T1000 (cell line): ENCODE results near the gene KLF9.

ENCODE experiments used
- DNase-seq: peaks from one replicate; lab custom pipeline; 2025; ENCODE audit warnings: mixed read lengths; lab: John Stamatoyannopoulos, UW

Gene KLF9

DNA sequence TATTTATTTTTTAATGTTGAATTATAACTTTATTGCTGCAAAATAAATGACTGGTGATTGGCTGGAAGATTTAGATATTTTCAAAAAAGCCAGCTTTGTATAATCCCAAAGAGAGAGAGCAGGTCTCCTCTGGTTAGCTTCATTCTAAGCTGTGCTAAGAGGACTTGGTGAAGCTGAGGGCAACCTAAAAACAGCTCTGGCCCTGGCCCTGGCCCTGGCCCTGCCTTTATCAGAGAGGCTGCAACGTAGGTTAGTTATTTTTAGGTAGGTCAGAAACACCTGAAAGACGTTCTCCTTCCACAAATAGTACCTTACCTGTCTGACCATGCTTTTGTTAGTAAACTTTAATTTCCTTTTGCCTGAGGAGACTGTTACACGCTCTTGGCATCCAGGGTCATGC, 58.7 kb downstream of the KLF9 start:
- DNase-seq = no peak

DNA sequence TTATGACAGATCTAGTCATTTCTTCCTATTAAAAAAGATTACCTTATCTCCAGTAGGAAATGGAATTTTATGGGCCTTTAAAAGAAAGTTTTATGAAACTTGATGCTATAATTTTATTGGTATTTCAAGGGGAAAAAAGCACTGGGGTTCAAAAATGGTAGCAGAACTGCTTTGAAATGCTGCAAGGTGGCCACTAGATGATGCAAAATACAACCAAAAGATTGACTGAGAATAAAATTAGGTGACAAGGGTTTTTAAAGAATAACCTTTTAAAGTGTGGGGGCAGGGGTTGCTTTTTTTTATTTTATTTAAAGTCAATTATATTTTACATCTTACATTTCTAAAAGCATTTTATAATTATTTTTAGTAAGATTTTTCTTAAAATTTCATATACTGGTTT, 61.7 kb downstream of the KLF9 start:
- DNase-seq = no peak

DNA sequence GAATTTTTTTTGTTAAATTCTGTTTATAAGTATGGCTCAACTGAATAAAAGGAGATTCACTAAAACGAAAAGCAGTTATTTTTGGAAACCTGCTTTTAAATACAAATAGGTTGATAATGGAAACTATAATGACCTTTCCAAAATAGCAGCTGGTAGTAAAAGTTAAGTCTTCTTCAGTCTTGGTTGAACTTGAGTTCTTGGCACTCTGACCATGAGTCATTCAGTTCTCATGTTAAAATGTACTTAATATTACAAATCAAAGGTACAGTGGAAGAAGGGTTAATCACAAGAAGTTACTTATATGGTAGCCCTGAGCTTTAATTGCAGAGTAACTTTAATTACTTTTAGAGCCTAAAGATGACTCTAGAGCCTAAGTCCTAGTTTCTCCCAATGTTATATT, 62.1 kb downstream of the KLF9 start:
- no peak for DNase-seq

GRCh38 chr9:70347046-70347445, 67.4 kb downstream of the KLF9 start:
- no peak for DNase-seq

DNA sequence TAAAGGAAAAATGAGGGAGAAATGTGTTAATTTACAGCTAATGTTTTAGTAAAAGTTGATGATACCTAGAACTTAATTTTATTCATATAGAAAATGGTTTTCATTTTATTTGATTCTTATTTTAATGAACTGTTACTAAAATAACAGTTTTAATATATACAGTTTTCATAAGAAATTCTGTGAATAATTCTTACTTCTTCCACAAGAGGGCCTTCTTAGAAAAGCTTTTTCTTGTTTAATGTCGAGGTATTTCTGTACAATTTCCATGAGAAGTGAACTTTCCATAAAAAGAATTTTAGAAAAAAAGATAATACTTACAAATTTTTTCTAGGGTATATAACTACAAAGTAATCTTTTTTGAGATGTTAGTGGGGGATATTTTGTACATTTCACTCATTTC, 73.9 kb downstream of the KLF9 start:
- DNase-seq = no peak
